K562 (cell line): ENCODE data around the gene MED13L. TPM values are rescaled to one million over a fixed set of nuclear protein-coding genes. Genes with fewer than 3 reads are reported as not detected.

Source experiments
- ATAC-seq: fragments of 200-7000 bp; cut with Tn5 transposase; 3 replicates; pipeline ENCODE4 v1.9.1; 2020; ENCODE audit warnings: moderate library complexity
- BruUV-seq: library from RNA; stranded (reverse); fragments of 400-500 nt; replicated peaks from 2 replicates; lab custom pipeline; 2021; lab: Mats Ljungman, UMichigan
- CTCF ChIA-PET: fragments of 300-600 bp; formaldehyde crosslinking; extraction: SDS; loops from one replicate; lab custom pipeline; 2021; ENCODE audit warnings: low intra/inter-chr PET ratio; lab: Yijun Ruan, JAX
- POLR2A ChIA-PET: fragments of 300-600, 350-650 bp; sonication (Branson Sonifier 250); formaldehyde crosslinking; extraction: SDS; loops from one replicate; lab custom pipeline; 2021; ENCODE audit warnings: antibody characterized with exemption, inconsistent platforms; lab: Yijun Ruan, JAX
- DNase-seq, 4 experiments: peaks; one replicate each; pipeline versions ENCODE4 v3.0.0 to v3.0.0-alpha.2; 2011 to 2018; ENCODE audit warnings: low spot score in 3 of 4, mixed read lengths in 3 of 4; ENCODE audit errors: extremely low read depth in 1 of 4
- FAIRE-seq: peaks from 2 replicates; lab custom pipeline; 2011; peaks lifted over from hg19 to GRCh38; lab: Jason Lieb, UNC
- H2AFZ ChIP-seq: 2 replicates; pipeline ENCODE4 v1.6.0; 2011; ENCODE audit warnings: low read depth, low read length, control low read depth, inconsistent platforms
- H3K27ac ChIP-seq: fragments of 200-600 bp; 3 replicates; pipeline ENCODE4 v1.8.0; 2011; ENCODE audit warnings: low read depth, mild to moderate bottlenecking, control low read depth, inconsistent platforms, low read length, moderate library complexity, mixed read lengths; ENCODE audit errors: extremely low read depth
- H3K27me3 ChIP-seq, 2 experiments: fragments of 300-600 bp in 1 of 2; 2 replicates in 1 of 2; 3 replicates in 1 of 2; pipeline versions ENCODE4 v1.6.0 to v1.8.0; 2011; ENCODE audit warnings: inconsistent platforms in 2 of 2, low read length in 2 of 2, mild to moderate bottlenecking in 1 of 2, mixed read lengths in 1 of 2, moderate library complexity in 1 of 2; ENCODE audit not compliant: control insufficient read depth in 2 of 2, insufficient read depth in 2 of 2
- H3K36me3 ChIP-seq: fragments of 300-600 bp; 3 replicates; pipeline ENCODE4 v1.8.0; 2011; ENCODE audit warnings: mild to moderate bottlenecking, low read length, inconsistent platforms; ENCODE audit not compliant: control insufficient read depth, insufficient read depth
- H3K4me1 ChIP-seq, 2 experiments: fragments of 200-600 bp in 1 of 2; replicated peaks in 1 of 2; 2 replicates in 1 of 2; 3 replicates in 1 of 2; pipeline versions ENCODE4 v1.5.1 to v1.8.0; 2011; ENCODE audit warnings: inconsistent platforms in 2 of 2, low read length in 2 of 2, mild to moderate bottlenecking in 1 of 2, mixed read lengths in 1 of 2, moderate library complexity in 1 of 2; ENCODE audit not compliant: control insufficient read depth in 2 of 2, insufficient read depth in 2 of 2
- H3K4me2 ChIP-seq: 2 replicates; pipeline ENCODE4 v1.6.1; 2011; ENCODE audit warnings: low read length, control low read depth, inconsistent platforms, mixed read lengths; ENCODE audit not compliant: insufficient read depth
- H3K4me3 ChIP-seq: fragments of 200-600 bp; sonication (generic), shearing (Covaris generic); 2 replicates; pipeline ENCODE4 v1.5.1; 2016; ENCODE audit warnings: control low read depth, inconsistent platforms
- H3K79me2 ChIP-seq: fragments of 200-600 bp; 3 replicates; pipeline ENCODE4 v1.8.0; 2011; ENCODE audit warnings: low read length, inconsistent platforms; ENCODE audit not compliant: control insufficient read depth, insufficient read depth
- H3K9ac ChIP-seq, 2 experiments: 2 replicates each; pipeline versions ENCODE4 v1.6.0 to v1.6.1; 2011; ENCODE audit warnings: low read depth in 2 of 2, low read length in 2 of 2, control low read depth in 1 of 2, inconsistent platforms in 1 of 2, mild to moderate bottlenecking in 1 of 2, mixed read lengths in 1 of 2; ENCODE audit not compliant: insufficient read depth in 1 of 2
- H3K9me1 ChIP-seq: one replicate; pipeline ENCODE4 v1.6.0; 2011; ENCODE audit warnings: inconsistent platforms, mild to moderate bottlenecking, low read length, moderate library complexity; ENCODE audit not compliant: control insufficient read depth, insufficient read depth
- H3K9me3 ChIP-seq: replicated peaks from 2 replicates; pipeline ENCODE4 v1.5.1; 2011; ENCODE audit warnings: low read depth, low read length, inconsistent platforms; ENCODE audit not compliant: control insufficient read depth, insufficient read depth
- H4K20me1 ChIP-seq: replicated peaks from 2 replicates; pipeline ENCODE4 v1.6.1; 2011; ENCODE audit warnings: low read length, inconsistent platforms, mixed read lengths; ENCODE audit not compliant: control insufficient read depth, insufficient read depth
- MGA ChIP-seq: fragments of 450-650 bp; IDR thresholded peaks from 2 replicates; pipeline ENCODE4 v1.6.1; 2016; ENCODE audit warnings: mild to moderate bottlenecking, moderate library complexity
- NCOR1 ChIP-seq: fragments of 450-650 bp; IDR thresholded peaks from 2 replicates; pipeline ENCODE4 v1.6.1; 2016; ENCODE audit warnings: mild to moderate bottlenecking, moderate library complexity
- NUFIP1 ChIP-seq: fragments of 450-650 bp; IDR thresholded peaks from 2 replicates; pipeline ENCODE4 v1.6.1; 2018; ENCODE audit not compliant: partially characterized antibody
- RBM39 ChIP-seq: fragments of 200-400 bp; formaldehyde crosslinking; optimal IDR thresholded peaks from 2 replicates; pipeline ENCODE3; 2018; ENCODE audit warnings: low read depth, low read length
- SAFB ChIP-seq: fragments of 200-400 bp; formaldehyde crosslinking; IDR thresholded peaks from 2 replicates; pipeline ENCODE4 v1.6.1; 2017; ENCODE audit warnings: low read depth, low read length, borderline replicate concordance
- XRCC5 ChIP-seq: fragments of 200-400 bp; formaldehyde crosslinking; IDR thresholded peaks from 2 replicates; pipeline ENCODE4 v1.6.1; 2017; ENCODE audit warnings: low read depth, mild to moderate bottlenecking, low read length
- ZNF224 ChIP-seq: sonication (generic); formaldehyde crosslinking; IDR thresholded peaks from 2 replicates; pipeline ENCODE4 v1.8.0; 2022; ENCODE audit warnings: mild to moderate bottlenecking, missing genetic modification reagents
- ZNF324 ChIP-seq: fragments of 250-450 bp; sonication (Bioruptor Pico); IDR thresholded peaks from 2 replicates; pipeline ENCODE4 v1.4.0; 2020; ENCODE audit warnings: mild to moderate bottlenecking
- ZSCAN29 ChIP-seq: fragments of 450-650 bp; IDR thresholded peaks from 2 replicates; pipeline ENCODE4 v1.6.1; 2017
- WGBS: fragments of 100-300 bp; shearing (Covaris generic); methylation state at CpG from one replicate; pipeline ENCODE4 v1.1.6; 2016; ENCODE audit warnings: low coverage, mixed read lengths; ENCODE audit not compliant: insufficient coverage; ENCODE audit errors: missing lambda C conversion rate; 5-methylcytosine and 5-hydroxymethylcytosine counted together
- in situ Hi-C: fragments of 300-500 bp; cut with MboI; formaldehyde crosslinking; loops from 4 replicates; pipeline ENCODE4 v1.15.0; 2018; ENCODE audit warnings: inconsistent platforms, mixed read lengths
- intact Hi-C: fragments of 100-400 bp; cut with micrococcal nuclease; formaldehyde crosslinking; loops from 2 replicates; pipeline ENCODE4 v1.14.2; 2022
- polyA plus RNA-seq, 8 experiments: library from polyadenylated mRNA; depleted of rRNA in 4 of 8; stranded (reverse) in 5 of 8; unstranded in 3 of 8; fragments of >200 nt; fragmentation: Nextera tagmentation in 2 of 8; fragmentation: Illumina TruSeq in 1 of 8; extraction: Ambion mirVana in 2 of 8; extraction: Trizol in 1 of 8; gene quantifications; 2 replicates each; pipeline versions ENCODE4 v1.2.1 to v1.2.3, GENCODE V29; 2011 to 2014; ENCODE audit warnings: inconsistent platforms in 1 of 8, missing spikeins in 1 of 8
- total RNA-seq, 7 experiments: library from RNA; depleted of rRNA in 6 of 7; stranded (reverse); fragments of >200 nt in 6 of 7; fragmentation: Illumina TruSeq in 2 of 7; extraction: Trizol in 2 of 7; gene quantifications; 2 replicates each; pipeline versions ENCODE4 v1.2.1 to v1.2.3, GENCODE V29; 2011 to 2021; ENCODE audit warnings: low replicate concordance in 1 of 7

MED13L gene
- total and polyA plus RNA-seq, 9 of the 15 experiments (the other 6 are each of a cell fraction or from before 2014, with no cell fraction given): 13.4 to 90.3 (median 36.9) TPM

GRCh38 chr12:115920395-115921183, 356.9 kb downstream of the MED13L start:
- Histone ChIP-seq H3K4me2 (no peak overlapping the region), H3K9me1 (no peaks in the 10 kb centered on the region), H3K4me3 (no peak overlapping the region), H2AFZ (no peak overlapping the region), H3K9me3 (no peaks in the 10 kb centered on the region; the same call in 1 of the 2 replicates), H3K79me2 (no peaks in the 10 kb centered on the region), H3K4me1 (peaks cover 0 to 7% of the 10 kb centered on the region in 2 experiments; a peak in 1 of 5 replicates), H4K20me1 (no peaks in the 10 kb centered on the region; the same call in 1 of the 2 replicates), H3K36me3 (no peaks in the 10 kb centered on the region), H3K27ac (no peak overlapping the region), H3K9ac (no peak overlapping the region), H3K27me3 (peaks cover 6 to 16% of the 10 kb centered on the region in 2 experiments; a peak in 2 of 5 replicates)
- ATAC-seq (no peak), FAIRE-seq (no peak), DNase-seq (no peak)
- BruUV-seq: no TSS peak
- in situ Hi-C loops (no loop called here), intact Hi-C loops (no loop called here)
- ChIA-PET POLR2A (no interaction called here), CTCF (no interaction called here)
- TF ChIP-seq RBM39 (no peak), MGA (no peak), NUFIP1 (no peak), ZSCAN29 (no peak), ZNF224 (CRISPR knock-in tag) (no peak), SAFB (no peak), ZNF324 (CRISPR knock-in tag) (no peak), XRCC5 (no peak), NCOR1 (no peak)
- WGBS: 2% methylated on average over 3 of the region's 3 CpGs
